Stimulated activated naive CD8-positive, alpha-beta T cell treated with anti-CD3 and anti-CD28 coated beads, Interleukin-15, Interleukin-2, amounts not matched to agents 100 U/mL and 50 U/mL, for 24 hours (primary cell): ENCODE data around the gene CRTC3.
"Not testable (repeated sequence)": the region's sequence is repeated elsewhere in the genome, so short reads cannot be mapped to it uniquely, and the experiment has no call there.

Experiments
- ATAC-seq: fragments of 150-1000 bp; cut with Tn5 transposase; one replicate; pipeline ENCODE4 v1.10.0; 2021
- DNase-seq: peaks from one replicate; pipeline ENCODE4 v3.0.0; 2021

Gene CRTC3

DNA sequence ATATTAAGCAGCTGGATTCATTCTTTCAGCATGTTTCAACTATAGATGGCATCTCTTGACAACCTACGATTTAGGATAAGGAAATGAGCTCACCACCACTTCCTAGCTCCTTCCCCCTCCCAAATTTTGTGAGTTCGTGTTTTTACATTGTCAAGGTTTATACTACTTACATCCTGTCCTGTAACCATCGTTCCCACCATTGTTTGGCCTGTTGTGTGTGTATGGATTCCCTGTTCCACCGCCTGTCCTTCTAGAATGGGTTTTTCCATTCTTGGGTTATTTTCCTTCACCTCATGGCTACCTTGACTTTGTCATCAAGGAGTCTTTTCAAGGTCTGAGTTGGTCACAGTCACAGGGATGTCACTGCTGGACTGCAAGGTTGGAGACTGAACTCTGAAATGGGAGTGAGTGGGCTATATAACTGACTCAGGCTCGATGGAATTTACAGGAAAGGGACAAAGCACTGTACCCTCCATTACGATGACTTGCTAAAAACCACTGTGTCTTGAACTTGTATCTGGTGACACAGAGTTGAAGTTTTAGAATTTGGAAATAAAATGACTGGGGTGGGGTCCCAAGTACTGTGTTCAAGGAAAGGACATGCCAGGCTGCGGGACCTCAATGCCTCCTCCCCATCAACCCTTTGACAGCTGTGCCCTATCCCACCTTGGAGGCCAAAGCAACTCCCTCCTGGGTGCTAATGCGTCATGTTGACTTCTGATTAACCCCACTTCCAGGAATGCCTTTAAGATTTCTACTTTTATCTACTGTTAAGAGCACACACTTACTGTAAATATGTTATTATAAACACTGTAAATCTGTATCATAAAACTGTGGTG lies 120.6 kb downstream of the CRTC3 start:
- no peak for ATAC-seq
- DNase-seq = no peak

- DNase-seq (no peak), ATAC-seq (no peak)
These were observed 121.4 kb downstream of the CRTC3 start for GRCh38 chr15:90650956-90651689.

DNA sequence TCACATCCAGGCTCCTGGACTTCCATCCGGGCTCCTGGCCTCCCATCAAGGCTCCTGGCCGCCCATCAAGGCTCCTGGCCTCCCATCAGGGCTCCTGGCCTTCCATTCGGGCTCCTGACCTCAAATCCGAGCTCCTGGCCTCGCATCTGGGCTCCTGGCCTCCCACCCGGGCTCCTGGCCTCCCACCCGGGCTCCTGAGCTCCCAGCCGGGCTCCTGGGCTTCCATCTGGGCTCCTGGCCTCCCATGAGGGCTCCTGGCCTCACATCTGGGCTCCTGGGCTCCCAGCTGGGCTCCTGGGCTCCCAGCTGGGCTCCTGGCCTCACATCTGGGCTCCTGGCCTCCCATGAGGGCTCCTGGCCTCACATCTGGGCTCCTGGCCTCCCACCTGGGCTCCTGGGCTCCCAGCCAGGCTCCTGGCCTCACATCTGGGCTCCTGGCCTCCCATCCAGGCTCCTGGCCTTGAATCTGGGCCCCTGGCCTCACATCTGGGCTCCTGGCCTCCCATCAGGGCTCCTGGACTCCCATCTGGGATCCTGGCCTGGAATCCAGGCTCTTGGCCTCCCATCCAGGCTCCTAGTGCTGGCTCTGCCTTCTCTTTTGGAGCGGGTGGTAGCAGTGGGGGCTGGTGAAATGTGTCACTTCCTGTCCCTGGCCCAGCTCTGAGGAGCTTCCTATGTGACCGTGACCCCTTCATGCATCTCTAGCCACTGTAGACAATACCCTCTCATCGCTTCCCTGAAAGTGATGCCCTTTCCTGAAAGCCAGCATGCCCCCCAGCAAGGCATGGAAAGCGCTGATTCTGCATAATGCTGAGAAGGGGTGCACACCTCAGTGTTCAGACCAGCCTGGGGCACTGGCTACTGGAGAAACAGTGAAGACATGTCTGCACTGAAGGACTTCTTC lies 124.8 kb downstream of the CRTC3 start:
- ATAC-seq (no peak), DNase-seq (no peak)

DNA sequence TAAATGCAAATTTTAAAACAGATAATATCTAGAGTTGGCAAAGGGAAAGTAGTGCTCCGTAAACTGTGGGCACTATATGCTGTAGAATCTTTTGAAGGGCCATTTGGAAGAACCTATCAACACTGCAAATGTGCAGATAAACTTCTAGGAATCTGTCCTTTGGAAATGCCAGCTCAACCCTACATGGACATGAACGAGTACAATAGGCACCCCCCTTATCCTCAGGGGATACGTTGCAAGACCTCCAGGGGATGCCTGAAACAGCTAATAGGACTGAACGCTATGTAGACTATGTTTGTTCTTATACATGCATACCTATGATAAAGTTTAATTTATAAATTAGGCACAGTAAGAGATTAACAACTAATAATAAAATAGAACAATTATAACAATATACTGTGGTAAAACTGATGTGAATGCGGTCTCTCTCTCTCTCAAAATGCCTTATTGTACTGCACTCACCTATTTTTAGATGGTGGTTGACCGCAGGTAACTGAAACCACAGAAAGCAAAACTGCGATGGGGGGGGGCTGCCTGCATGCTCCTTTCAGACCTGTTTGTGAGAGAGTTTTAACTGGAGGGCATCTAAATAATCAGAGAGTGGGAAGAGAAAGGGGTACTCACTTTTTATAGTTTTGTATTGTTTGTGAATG lies 127.9 kb downstream of the CRTC3 start:
- ATAC-seq (peak; percentile 37), DNase-seq (peak; percentile 54)

DNA sequence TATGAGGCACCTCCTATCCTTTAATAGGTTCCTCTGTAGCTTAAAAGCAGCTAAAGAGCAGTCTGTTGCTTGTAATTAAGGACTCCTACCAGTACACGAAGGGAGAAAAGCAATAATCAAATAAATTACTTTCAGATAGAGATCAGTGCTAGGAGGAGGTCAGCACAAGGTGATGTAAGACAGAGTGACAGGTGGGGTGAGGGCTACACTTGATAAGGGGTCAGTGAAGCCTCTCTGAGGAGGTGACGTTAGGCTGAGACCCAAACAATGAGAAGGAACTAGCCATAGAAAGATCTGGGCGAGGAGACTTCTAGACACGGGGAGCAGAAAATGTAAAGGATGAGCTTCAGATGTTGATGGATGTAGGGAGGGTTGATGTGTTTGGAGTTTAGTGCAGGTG lies 129.8 kb downstream of the CRTC3 start:
- DNase-seq = no peak
- ATAC-seq = no peak

DNA sequence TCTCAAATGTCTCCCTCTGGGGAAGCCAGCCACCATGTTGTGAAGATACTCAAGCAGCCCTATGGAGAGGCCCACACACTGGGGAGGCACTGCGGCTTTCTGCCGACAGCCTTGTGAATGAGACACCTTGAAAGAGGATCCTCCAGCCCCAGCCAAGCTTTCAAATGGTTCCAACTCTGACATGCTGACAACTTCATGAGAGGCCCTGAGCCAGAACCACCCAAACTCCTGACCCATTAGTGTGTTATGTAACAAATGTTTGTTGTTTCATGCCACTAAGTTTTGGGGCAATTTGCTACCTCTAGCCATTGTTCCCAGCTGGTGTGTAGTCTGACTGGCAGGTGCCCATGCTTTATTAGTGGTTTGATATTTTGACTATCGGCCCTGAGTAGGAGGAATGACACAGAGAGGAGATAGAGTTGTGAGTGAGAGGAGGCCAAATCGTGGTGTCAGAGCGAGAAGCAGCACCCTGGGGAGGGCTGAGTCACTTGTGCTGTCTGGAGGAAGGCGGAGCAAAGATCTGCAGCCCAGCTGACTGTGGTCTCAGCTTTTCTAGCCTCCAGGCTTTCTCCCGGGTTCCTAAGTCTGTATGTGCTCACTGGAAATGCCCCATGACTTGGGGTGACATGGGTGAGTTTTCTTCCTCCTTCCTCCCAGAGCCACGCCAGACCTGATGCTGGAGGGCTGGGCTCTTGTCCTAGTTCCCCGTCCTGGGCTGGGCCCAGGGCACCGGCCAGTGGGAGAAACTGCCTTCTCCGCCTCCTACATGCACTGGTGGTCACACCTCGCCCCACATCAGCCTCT lies 130.7 kb downstream of the CRTC3 start:
- ATAC-seq (peak; percentile 95), DNase-seq (peak; percentile 78)

GRCh38 chr15:90660999-90661330 lies 131.2 kb downstream of the CRTC3 start:
- DNase-seq, ATAC-seq: not testable (repeated sequence)

DNA sequence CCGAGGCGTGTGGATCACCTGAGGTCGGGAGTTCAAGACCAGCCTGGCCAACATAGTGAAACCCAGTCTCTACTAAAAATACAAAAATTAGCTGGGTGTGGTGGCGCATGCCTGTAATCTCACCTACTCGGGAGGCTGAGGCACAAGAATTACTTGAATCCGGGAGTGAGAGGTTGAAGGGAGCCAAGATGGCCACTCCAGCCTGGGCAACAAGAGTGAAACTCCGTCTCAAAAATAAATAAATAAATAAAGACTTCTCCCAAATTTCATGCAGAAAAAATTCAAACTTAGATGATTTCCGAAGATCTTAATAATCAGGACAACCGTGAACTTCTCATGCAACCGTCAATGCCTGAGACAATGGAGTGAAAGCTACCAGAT lies 134.3 kb downstream of the CRTC3 start:
- not testable (repeated sequence) for ATAC-seq, DNase-seq

DNA sequence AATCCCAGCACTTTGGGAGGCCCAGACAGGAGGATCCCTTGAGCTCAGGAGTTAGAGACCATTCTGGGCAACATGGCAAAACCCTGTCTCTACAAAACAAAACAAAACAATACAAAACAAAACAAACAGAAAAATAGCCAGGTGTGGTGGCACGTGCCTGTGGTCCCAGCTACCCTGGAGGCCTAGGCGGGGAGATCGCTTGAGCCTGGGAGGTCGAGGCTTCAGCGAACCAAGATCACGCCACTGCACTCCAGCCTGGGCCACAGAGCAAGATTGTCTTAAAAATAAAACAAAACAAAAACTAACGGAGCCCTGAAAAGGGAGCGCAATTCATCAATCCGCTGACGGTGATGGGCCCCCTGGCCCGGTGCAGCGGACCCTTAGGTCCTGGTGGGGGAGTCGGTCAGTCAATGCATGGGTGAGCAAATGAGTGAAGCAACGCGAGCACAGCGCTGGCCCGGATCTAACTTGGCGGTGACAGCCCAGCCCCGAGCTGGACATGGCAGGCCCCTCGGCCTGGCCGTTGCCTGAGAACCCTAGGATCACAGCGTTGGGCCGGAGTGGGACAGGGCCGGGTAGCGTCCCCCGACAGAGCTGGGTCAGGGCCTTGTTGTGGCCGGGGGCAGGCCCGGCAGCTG lies 135.0 kb downstream of the CRTC3 start:
- DNase-seq (no peak), ATAC-seq (no peak)

- peak; percentile 75 for ATAC-seq
- DNase-seq = peak; percentile 70
These were observed 135.8 kb downstream of the CRTC3 start for GRCh38 chr15:90665288-90666134.

DNA sequence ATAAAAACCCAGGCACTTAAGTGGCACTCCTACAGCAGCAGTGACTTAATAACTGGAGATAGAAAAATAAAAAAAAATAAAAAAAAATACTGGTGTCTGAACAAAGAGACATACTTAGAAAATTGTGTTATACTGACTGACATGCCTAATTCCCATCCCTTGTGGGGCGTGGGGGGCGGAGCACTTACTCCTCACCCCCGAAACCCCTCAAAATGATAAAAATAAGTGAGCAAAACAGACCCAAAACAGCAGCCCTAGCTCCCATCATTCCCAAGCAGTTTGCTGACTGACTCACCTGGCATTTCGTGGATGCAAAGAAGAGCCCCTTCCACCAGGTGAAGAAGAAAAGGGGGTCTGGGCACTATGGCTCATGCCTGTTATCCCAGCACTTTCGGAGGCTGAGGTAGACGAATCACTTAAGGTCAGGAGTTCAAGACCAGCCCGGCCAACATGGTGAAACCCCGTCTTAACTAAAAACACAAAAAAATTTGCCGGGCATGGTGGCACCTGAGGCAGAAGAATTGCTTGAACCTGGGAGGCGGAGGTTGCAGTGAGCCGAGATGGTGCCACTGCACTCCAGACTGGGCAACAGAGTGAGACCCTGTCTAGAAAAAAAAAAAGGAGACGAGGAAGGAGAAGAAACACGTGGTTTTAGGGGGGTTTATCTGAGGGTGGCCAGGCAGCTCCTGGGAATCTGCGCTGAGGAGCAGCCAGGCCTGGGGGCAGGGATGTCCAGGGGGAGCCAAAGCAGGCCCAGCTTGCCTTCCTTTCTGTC lies 136.6 kb downstream of the CRTC3 start:
- DNase-seq = no peak
- no peak for ATAC-seq

DNA sequence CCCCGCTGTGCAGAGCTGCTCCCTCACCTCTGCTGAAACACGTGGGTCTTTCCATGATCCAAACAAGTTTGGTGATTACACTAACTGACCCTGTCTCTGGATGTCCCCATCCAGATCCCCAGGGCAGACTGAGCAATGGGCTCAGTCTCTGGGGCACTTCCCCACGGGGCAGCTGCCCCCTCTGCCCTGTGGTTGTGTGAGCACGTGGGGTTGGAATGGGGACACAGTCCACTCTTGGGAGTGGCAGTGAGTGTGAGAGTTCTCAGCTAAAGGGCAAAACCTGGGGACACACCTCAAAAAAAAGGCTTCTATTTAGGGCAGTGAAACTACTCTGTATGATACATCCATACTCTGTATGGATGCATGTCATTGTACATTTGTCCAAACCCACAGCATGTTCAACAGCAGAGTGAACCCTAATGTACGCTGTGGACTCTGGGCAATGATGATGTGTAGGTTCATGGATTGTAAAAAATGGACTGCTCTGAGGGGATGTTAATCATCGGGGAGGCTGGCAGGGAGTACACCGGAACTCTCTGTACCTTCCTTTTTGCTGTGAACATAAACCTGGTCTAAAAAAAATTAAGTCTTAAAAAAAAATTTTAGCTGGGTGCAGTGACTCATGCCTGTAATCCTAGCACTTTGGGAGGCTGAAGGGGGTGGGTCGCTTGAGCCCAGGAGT lies 137.5 kb downstream of the CRTC3 start:
- no peak for ATAC-seq
- DNase-seq = no peak

DNA sequence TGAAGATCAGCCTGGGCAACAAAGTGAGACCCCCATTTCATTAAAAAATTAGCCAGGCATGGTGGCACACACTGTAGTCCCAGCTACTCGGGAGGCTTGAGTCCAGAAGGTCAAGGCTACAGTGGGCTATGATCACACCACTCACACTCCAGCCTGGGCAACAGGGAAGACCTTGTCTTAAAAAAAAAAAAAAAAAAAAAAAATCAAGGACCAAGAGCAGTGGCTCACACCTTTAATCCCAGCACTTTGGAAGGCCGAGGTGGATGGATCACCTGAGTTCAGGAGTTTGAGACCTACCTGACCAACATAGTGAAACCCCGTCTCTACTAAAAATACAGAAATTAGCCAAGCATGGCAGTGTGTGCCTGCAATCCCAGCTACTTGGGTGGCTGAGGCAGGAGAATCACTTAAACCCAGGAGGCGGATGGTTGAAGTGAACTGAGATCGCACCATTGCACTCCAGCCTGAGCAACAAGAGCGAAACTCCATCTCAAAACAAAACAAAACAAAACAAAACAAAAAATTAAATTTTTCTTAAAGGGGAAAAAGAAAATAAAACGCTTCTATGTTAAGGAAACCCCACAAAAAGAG lies 138.1 kb downstream of the CRTC3 start:
- ATAC-seq, DNase-seq: not testable (repeated sequence)

DNA sequence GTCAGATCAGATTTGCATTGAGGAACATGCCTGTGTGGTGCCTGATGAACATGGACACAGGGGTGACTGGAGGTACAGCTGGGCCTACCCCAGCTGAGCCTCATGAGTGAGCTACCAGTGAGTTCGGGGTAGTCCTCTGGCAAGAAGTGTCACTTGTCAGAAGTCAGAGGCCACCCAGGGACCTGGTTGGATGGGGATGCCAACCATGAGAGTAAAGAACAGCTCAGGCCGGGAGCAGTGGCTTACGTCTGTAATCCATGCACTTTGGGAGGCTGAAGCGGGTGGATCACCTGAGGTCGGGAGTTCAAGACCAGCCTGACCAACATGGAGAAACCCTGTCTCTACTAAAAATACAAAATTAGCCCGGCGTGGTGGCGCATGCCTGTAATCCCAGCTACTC lies 140.9 kb downstream of the CRTC3 start:
- DNase-seq, ATAC-seq: not testable (repeated sequence)

GRCh38 chr15:90671216-90671615 lies 141.5 kb downstream of the CRTC3 start:
- ATAC-seq (no peak), DNase-seq (no peak)

GRCh38 chr15:90673357-90673756 lies 143.6 kb downstream of the CRTC3 start:
- not testable (repeated sequence) for ATAC-seq, DNase-seq

DNA sequence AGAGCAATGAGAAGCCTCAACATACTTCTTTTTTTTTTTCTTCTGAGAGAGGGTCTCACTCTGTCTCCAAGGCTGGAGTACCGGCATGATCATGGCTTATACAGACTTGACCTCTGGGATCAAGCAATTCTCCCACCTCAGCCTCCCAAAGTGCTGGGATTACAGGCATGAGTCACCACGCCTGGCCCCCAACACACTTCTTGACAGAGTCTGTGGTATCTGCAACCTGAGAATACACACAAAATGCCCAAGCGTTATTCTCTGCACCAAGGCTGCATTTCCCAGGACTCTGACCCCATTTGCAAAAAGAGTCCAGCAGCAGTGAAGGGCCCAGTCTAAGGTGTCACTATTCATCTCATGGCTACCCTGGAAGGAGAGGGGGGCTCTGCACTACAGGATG lies 144.8 kb downstream of the CRTC3 start:
- ATAC-seq = no peak
- no peak for DNase-seq

- ATAC-seq (no peak), DNase-seq (no peak)
These were observed 145.7 kb downstream of the CRTC3 start for GRCh38 chr15:90675464-90675863.
